Measurements from ENCODE around the gene PER2.

DNA sequence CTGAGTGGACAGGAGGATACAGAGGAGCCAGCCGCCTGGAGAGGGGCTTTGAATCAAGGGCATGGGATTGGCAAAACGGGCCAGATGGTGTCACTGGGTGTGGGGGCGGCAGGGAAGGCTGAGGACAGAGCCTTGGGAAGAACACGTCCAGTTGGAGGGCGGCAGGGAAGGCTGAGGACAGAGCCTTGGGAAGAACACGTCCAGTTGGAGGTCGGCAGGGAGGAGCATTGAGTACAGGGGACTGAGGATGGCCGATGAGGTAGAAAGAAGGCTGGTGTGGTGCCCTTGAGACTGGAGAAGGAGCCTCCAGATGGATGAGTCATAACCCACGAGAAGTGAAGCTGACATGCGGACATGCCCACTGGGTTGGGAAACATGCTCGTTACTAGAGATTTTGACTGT is 53.1 kb downstream of the PER2 start:
- TF ChIP-seq, protein P1, sequence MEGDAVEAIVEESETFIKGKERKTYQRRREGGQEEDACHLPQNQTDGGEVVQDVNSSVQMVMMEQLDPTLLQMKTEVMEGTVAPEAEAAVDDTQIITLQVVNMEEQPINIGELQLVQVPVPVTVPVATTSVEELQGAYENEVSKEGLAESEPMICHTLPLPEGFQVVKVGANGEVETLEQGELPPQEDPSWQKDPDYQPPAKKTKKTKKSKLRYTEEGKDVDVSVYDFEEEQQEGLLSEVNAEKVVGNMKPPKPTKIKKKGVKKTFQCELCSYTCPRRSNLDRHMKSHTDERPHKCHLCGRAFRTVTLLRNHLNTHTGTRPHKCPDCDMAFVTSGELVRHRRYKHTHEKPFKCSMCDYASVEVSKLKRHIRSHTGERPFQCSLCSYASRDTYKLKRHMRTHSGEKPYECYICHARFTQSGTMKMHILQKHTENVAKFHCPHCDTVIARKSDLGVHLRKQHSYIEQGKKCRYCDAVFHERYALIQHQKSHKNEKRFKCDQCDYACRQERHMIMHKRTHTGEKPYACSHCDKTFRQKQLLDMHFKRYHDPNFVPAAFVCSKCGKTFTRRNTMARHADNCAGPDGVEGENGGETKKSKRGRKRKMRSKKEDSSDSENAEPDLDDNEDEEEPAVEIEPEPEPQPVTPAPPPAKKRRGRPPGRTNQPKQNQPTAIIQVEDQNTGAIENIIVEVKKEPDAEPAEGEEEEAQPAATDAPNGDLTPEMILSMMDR (IDR thresholded peaks at IDR 0.05 in 4 of 5, conservative IDR thresholded peaks at IDR 0.05 in 1 of 5) = no peak
- no peak for TF ChIP-seq POLR2A (IDR thresholded peaks at IDR 0.05)

Data from gastrocnemius medialis (tissue), 4 donors.